Smooth muscle cell of bladder (primary cell): Measurements from ENCODE around the gene ZNF571. TPM values are rescaled to one million over a fixed set of nuclear protein-coding genes. Genes with fewer than 3 reads are reported as not detected.

Experiments used
- total RNA-seq: library from RNA; depleted of rRNA; stranded (reverse); fragments of >200 nt; gene quantifications from 2 replicates; pipeline ENCODE4 v1.2.3, GENCODE V29; 2014

Gene ZNF571
- total RNA-seq, result 2.7 and 5.6 TPM in 2 replicates

DNA sequence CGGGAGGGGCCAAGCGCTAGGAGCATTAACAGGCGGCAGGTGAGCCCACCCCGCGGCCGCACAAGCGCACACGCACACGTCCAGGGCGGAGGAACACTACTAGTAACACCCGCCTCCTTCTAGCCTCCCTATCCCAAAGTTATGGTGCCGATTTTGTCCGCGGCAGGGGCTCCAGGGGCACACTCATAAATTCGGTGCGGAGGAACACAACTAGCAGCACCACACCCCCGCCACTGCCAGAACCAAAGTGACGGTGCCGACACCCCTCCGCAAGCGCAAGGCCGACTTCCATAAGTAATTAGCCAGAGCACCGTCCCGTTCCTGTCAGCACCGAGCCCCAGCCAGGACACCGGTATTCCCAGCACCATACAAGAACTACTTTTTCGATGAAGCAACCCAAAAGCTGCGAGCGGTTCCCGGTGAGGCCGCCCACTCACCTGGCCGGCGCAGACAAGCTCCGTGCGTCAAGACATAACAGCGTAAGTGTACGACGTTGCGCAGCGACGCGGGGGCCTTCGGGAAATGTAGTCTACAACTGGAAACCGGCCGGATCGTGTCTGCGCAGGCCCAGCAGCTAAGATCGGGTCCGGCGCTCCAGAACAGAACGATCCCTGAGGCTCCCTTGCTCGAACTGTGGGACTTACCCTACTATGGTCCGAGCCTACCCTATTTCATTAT, at the start of gene ZNF571, which contains the start of gene ZNF540:
Gene ZNF571 (minus strand): TSS at position 489 of the 678 bp plus-strand sequence. CDS start 8,116 bp downstream, outside the sequence.
Gene ZNF540 (plus strand): TSS at position 573 of the 678 bp plus-strand sequence. CDS start 3,572 bp downstream, outside the sequence.

Other genes with a start within 250 kb of the ZNF571 start
- gene ZNF527, start 223.7 kb downstream of the ZNF571 start, total RNA-seq, result 4.1 TPM in 2 replicates
- 5.9 and 7.1 TPM in 2 replicates for gene ZNF569, start 127.3 kb downstream of the ZNF571 start, total RNA-seq
- 8.4 and 9.0 TPM in 2 replicates for gene ZNF570, start 125.4 kb downstream of the ZNF571 start, total RNA-seq
- gene ZNF793, start 87.9 kb downstream of the ZNF571 start, total RNA-seq, result 1.1 and 1.8 TPM in 2 replicates
- gene ZNF540, start 84 bp upstream of the ZNF571 start, total RNA-seq, result 0.28 and 1.2 TPM in 2 replicates
- gene ZFP30, start 60.7 kb upstream of the ZNF571 start, total RNA-seq, result 9.8 and 16.3 TPM in 2 replicates
- gene ZNF607, start 125.0 kb upstream of the ZNF571 start, total RNA-seq, result 3.7 and 5.5 TPM in 2 replicates
- 4.3 and 5.5 TPM in 2 replicates for gene ZNF573, start 184.8 kb upstream of the ZNF571 start, total RNA-seq